ENCODE data around the gene ADGRV1. TPM values are rescaled to one million over a fixed set of nuclear protein-coding genes. Genes with fewer than 3 reads are reported as not detected.

The ADGRV1 gene
- polyA plus RNA-seq, 2 of the 4 experiments (the other 2 are of a cell fraction), result 0.70 to 3.7 TPM

DNA sequence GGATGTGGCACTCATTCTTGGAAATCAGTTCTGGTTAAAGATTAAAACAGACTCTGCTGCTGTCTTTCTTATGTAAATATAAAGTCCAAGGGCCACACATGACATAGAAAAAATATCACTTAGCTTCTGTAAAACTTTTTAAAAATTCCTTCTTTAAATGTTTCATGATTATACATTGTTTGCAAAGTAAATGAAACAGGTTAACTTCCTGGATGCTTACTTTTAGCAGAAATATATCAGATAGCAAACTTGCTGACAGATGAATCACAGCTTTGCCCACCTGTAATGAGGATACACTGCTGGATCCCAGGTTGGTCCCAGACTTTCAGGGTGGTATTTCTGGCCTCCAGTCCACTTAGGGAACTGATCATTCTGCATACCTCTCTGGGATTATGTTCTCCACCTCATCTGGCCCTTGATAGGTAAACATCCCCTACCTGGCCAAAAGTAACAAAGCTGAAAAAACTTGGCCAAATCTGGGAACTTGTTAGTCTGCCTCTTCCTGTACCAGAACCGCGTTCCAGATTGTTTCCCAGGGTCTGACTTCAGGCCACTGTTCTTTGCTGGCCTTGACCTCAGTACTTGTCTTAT lies 340.5 kb downstream of the ADGRV1 start (continued):
- TF ChIP-seq, protein P1, sequence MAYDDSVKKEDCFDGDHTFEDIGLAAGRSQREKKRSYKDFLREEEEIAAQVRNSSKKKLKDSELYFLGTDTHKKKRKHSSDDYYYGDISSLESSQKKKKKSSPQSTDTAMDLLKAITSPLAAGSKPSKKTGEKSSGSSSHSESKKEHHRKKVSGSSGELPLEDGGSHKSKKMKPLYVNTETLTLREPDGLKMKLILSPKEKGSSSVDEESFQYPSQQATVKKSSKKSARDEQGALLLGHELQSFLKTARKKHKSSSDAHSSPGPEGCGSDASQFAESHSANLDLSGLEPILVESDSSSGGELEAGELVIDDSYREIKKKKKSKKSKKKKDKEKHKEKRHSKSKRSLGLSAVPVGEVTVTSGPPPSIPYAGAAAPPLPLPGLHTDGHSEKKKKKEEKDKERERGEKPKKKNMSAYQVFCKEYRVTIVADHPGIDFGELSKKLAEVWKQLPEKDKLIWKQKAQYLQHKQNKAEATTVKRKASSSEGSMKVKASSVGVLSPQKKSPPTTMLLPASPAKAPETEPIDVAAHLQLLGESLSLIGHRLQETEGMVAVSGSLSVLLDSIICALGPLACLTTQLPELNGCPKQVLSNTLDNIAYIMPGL (CRISPR knock-in tag; IDR thresholded peaks at IDR 0.05; ENCODE audit: borderline replicate concordance), result no peak
- TF ChIP-seq CHD2 (IDR thresholded peaks at IDR 0.05; ENCODE audit: low read length, partially characterized antibody) (no peak), TFCP2L1 (CRISPR knock-in tag; IDR thresholded peaks at IDR 0.05) (no peak), CHD4 (IDR thresholded peaks at IDR 0.05; ENCODE audit: borderline replicate concordance) (no peak), EP300 (IDR thresholded peaks at IDR 0.05) (peak; percentile 32 to 40; a peak in 2 of 5 replicates), EHMT2 (IDR thresholded peaks at IDR 0.05; ENCODE audit: low read depth) (no peak), KDM1A (IDR thresholded peaks at IDR 0.05; ENCODE audit: low read depth) (no peak), MAFK (IDR thresholded peaks at IDR 0.05; ENCODE audit: partially characterized antibody) (no peak), SREBF2 (IDR thresholded peaks at IDR 0.05) (no peak), NR3C1 (IDR thresholded peaks at IDR 0.05) (no peak), HOXA7 (CRISPR knock-in tag; IDR thresholded peaks at IDR 0.05) (no peak), GATA3 (IDR thresholded peaks at IDR 0.05; ENCODE audit: borderline replicate concordance) (peak; percentile 62), ZC3H11A (IDR thresholded peaks at IDR 0.05) (no peak), ZFP36 (IDR thresholded peaks at IDR 0.05; ENCODE audit: borderline replicate concordance, partially characterized antibody) (no peak), CBX8 (IDR thresholded peaks at IDR 0.05) (no peak), RARB (CRISPR knock-in tag; IDR thresholded peaks at IDR 0.05) (no peak), KDM5A (IDR thresholded peaks at IDR 0.05) (no peak), RAD21 (conservative IDR thresholded peaks at IDR 0.05 in 1 of 2, IDR thresholded peaks at IDR 0.05 in 1 of 2) (peak in 1 of 2 experiments; percentile 26; a peak in 2 of 5 replicates), FOSL2 (IDR thresholded peaks at IDR 0.05) (peak; percentile 48; the same call in 1 of the 2 replicates), FOSL2 (CRISPR knock-in tag; IDR thresholded peaks at IDR 0.05) (no peak), HDAC2 (IDR thresholded peaks at IDR 0.05) (no peak), HOXB5 (CRISPR knock-in tag; IDR thresholded peaks at IDR 0.05) (no peak), ESRRA (IDR thresholded peaks at IDR 0.05; ENCODE audit: borderline replicate concordance, low read length) (no peak), POLR2AphosphoS2 (conservative IDR thresholded peaks at IDR 0.05; ENCODE audit: low read length) (no peak)
- TF ChIP-seq, protein P2, sequence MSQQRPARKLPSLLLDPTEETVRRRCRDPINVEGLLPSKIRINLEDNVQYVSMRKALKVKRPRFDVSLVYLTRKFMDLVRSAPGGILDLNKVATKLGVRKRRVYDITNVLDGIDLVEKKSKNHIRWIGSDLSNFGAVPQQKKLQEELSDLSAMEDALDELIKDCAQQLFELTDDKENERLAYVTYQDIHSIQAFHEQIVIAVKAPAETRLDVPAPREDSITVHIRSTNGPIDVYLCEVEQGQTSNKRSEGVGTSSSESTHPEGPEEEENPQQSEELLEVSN (IDR thresholded peaks at IDR 0.05; ENCODE audit: borderline replicate concordance, low read depth), result no peak
- TF ChIP-seq, protein P3, sequence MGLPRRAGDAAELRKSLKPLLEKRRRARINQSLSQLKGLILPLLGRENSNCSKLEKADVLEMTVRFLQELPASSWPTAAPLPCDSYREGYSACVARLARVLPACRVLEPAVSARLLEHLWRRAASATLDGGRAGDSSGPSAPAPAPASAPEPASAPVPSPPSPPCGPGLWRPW (IDR thresholded peaks at IDR 0.05), result no peak
- TF ChIP-seq, protein P4, sequence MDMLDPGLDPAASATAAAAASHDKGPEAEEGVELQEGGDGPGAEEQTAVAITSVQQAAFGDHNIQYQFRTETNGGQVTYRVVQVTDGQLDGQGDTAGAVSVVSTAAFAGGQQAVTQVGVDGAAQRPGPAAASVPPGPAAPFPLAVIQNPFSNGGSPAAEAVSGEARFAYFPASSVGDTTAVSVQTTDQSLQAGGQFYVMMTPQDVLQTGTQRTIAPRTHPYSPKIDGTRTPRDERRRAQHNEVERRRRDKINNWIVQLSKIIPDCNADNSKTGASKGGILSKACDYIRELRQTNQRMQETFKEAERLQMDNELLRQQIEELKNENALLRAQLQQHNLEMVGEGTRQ (IDR thresholded peaks at IDR 0.05), result no peak

DNA sequence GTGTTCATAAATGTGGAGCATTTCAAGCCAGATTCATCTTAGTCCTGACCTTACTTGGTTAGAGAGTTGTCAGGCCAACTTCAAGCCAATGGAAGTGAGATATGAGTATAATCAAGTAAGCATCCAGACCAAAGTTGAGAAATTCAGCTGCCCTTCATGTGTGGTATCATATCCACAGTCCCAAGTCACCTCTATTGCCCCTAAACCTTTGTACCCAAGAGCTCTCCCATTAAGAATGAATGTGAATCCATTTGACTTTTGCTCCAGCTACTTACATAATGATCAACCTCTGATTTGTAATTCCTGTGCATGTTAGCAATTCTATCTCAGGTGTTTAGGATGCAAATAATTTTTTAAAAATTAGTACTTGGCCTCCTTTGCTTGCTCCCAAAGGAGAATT lies 342.7 kb downstream of the ADGRV1 start:
- Histone ChIP-seq H3K4me3 (no peak overlapping the region), H3K27ac (no peak overlapping the region), H3K4me1 (peaks cover 34% of the 10 kb centered on the region), H3K9me3 (no peaks in the 10 kb centered on the region), H3K4me2 (no peak overlapping the region)
- ChIA-PET CTCF (no interaction called here), POLR2A (no interaction called here)
- FAIRE-seq (no peak), ATAC-seq (no peak), DNase-seq (ENCODE audit: low read depth in 1 of 2, low spot score in 1 of 2) (no peak)
- TF ChIP-seq SREBF2 (IDR thresholded peaks at IDR 0.05), result no peak
